ENCODE results near the gene GALNS. TPM values are rescaled to one million over a fixed set of nuclear protein-coding genes. Genes with fewer than 3 reads are reported as not detected.

GALNS gene
- total RNA-seq, 4 donors from 2014 or later, result 31.1 to 134 (median 43.3) TPM

DNA sequence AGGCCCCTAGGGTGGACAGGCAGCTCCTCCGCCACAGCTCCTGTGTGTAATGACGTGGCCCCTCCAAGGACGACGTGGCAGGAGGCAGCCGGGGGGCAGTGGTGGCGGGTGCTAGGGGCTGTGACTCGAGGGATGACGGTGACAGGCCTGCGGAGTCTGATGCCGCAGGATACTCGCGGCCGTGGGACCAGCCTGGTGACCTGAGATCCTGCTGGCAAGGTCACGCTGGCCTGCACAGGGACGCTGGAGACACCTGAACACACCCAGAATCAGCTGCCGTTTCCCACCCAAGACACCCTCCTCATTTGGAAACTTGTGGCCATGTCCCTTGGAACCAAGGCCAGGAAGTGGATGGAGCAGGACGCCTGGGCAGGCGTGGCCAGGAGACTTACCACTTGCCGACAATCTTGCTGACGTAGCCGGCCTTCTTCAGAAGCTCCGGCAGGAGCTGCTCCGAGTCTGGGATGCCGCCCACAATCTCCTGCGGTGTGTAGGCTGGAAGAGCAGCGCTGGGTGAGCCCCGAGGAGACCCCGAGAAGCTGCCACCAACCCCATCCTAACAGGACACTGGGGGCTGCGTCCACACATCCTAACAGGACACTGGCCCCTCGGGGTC is 16.0 kb downstream of the GALNS start:
- no peak for TF ChIP-seq POLR2A (IDR thresholded peaks at IDR 0.05)
- TF ChIP-seq POLR2AphosphoS5 (IDR thresholded peaks at IDR 0.05), result no peak
- no peak for TF ChIP-seq EP300 (IDR thresholded peaks at IDR 0.05)
- TF ChIP-seq, protein P1, sequence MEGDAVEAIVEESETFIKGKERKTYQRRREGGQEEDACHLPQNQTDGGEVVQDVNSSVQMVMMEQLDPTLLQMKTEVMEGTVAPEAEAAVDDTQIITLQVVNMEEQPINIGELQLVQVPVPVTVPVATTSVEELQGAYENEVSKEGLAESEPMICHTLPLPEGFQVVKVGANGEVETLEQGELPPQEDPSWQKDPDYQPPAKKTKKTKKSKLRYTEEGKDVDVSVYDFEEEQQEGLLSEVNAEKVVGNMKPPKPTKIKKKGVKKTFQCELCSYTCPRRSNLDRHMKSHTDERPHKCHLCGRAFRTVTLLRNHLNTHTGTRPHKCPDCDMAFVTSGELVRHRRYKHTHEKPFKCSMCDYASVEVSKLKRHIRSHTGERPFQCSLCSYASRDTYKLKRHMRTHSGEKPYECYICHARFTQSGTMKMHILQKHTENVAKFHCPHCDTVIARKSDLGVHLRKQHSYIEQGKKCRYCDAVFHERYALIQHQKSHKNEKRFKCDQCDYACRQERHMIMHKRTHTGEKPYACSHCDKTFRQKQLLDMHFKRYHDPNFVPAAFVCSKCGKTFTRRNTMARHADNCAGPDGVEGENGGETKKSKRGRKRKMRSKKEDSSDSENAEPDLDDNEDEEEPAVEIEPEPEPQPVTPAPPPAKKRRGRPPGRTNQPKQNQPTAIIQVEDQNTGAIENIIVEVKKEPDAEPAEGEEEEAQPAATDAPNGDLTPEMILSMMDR (IDR thresholded peaks at IDR 0.05), result no peak
- DNase-seq (ENCODE audit: low spot score in 2 of 2), result no peak
- no peak overlapping the region for H3K4me3 ChIP-seq
- H3K27ac ChIP-seq, result no peak overlapping the region
- whole genome bisulfite sequencing, result 96% methylated on average over 12 of the region's 30 CpGs
- no peaks in the 10 kb centered on the region for H3K9me3 ChIP-seq
- peaks cover 58% of the 10 kb centered on the region for H3K36me3 ChIP-seq
- H3K27me3 ChIP-seq, result no peaks in the 10 kb centered on the region
- no peaks in the 10 kb centered on the region for H3K4me1 ChIP-seq

DNA sequence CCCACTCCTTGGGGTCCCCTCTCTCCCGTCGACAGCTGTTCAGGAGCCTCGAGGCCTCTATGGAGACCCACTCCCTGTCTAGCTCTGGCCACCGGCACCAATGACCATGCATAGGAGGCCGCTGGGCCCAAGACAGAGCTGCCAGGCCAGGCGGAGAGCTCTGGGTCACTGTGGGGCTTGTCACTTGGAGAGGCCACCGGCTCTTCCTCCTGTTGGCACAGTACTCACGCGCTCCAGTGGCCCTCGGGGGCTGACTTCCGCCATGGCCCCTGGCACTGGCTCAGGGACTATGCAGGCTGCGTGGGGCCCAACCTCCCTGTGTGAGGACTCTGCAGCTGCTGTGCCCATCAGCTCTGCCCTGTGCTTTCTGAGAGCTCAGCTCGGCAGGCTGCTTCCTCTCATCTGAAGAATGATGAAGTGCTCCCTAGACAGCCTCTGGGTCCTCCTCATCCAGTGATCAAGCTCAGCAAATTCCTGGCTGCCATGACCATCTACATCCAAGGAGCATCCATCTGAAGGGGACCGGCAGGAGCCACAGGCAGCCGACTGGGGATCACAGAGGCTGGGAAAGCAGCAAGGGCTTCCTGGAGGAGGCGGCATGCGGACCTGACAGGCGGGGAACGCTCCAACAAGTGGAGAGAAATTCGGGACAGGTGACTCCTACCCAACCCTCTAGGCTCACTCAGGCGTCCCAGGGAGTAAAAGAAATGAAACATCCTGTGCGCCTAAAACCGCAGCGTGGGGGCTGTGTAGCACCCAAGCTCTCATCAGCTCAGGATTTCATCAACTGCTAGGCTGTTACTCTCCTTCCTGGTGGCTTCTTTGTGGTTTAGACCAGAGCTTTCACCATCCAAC is 16.8 kb downstream of the GALNS start:
- H3K27me3 ChIP-seq, result no peaks in the 10 kb centered on the region
- H3K4me1 ChIP-seq, result no peaks in the 10 kb centered on the region
- H3K27ac ChIP-seq, result no peak overlapping the region
- peaks cover 65% of the 10 kb centered on the region for H3K36me3 ChIP-seq
- TF ChIP-seq POLR2AphosphoS5 (IDR thresholded peaks at IDR 0.05) (no peak), EP300 (IDR thresholded peaks at IDR 0.05) (no peak), POLR2A (IDR thresholded peaks at IDR 0.05) (no peak)
- TF ChIP-seq, protein P1 (IDR thresholded peaks at IDR 0.05), result no peak
- H3K9me3 ChIP-seq, result no peaks in the 10 kb centered on the region
- DNase-seq (ENCODE audit: low spot score in 2 of 2), result no peak
- 92% methylated on average over 9 of the region's 24 CpGs for WGBS
- no peak overlapping the region for H3K4me3 ChIP-seq

GRCh38 chr16:88839026-88839529 is 17.7 kb downstream of the GALNS start:
- Histone ChIP-seq H3K4me3 (no peak overlapping the region), H3K36me3 (peaks cover 71% of the 10 kb centered on the region)
- 89% methylated on average over 33 of the region's 39 CpGs for WGBS

GRCh38 chr16:88838566-88838965 is 18.2 kb downstream of the GALNS start:
- Histone ChIP-seq H3K4me1 (no peaks in the 10 kb centered on the region), H3K9me3 (no peaks in the 10 kb centered on the region), H3K27me3 (no peaks in the 10 kb centered on the region), H3K27ac (no peak overlapping the region), H3K36me3 (peaks cover 71% of the 10 kb centered on the region), H3K4me3 (no peak overlapping the region)
- TF ChIP-seq POLR2A (IDR thresholded peaks at IDR 0.05), result no peak
- TF ChIP-seq EP300 (IDR thresholded peaks at IDR 0.05), result no peak
- TF ChIP-seq, protein P1 (IDR thresholded peaks at IDR 0.05), result no peak
- TF ChIP-seq POLR2AphosphoS5 (IDR thresholded peaks at IDR 0.05), result no peak
- no peak for DNase-seq (ENCODE audit: low spot score in 2 of 2)
- WGBS, result 96% methylated on average over 14 of the region's 19 CpGs

More at GRCh38 chr16:88839026-88839529, 17.7 kb downstream of the GALNS start:
- Histone ChIP-seq H3K27me3 (no peaks in the 10 kb centered on the region), H3K9me3 (no peaks in the 10 kb centered on the region), H3K27ac (no peak overlapping the region), H3K4me1 (no peaks in the 10 kb centered on the region)
- TF ChIP-seq POLR2A (IDR thresholded peaks at IDR 0.05), result no peak
- TF ChIP-seq EP300 (IDR thresholded peaks at IDR 0.05), result no peak
- TF ChIP-seq POLR2AphosphoS5 (IDR thresholded peaks at IDR 0.05), result no peak
- TF ChIP-seq, protein P1 (IDR thresholded peaks at IDR 0.05), result no peak
- no peak for DNase-seq (ENCODE audit: low spot score in 2 of 2)

- Histone ChIP-seq H3K27me3 (no peaks in the 10 kb centered on the region), H3K4me1 (no peaks in the 10 kb centered on the region), H3K27ac (no peak overlapping the region), H3K4me3 (no peak overlapping the region), H3K9me3 (no peaks in the 10 kb centered on the region), H3K36me3 (peaks cover 64% of the 10 kb centered on the region)
- WGBS, result 91% methylated on average over 16 of the region's 20 CpGs
- no peak for DNase-seq (ENCODE audit: low spot score in 2 of 2)
- TF ChIP-seq POLR2A (IDR thresholded peaks at IDR 0.05) (no peak), EP300 (IDR thresholded peaks at IDR 0.05) (no peak), POLR2AphosphoS5 (IDR thresholded peaks at IDR 0.05) (no peak)
- TF ChIP-seq, protein P1 (IDR thresholded peaks at IDR 0.05), result no peak
These were observed 18.9 kb downstream of the GALNS start for GRCh38 chr16:88837806-88838205.
